ENCODE measurements around the gene CCDC186. TPM values are rescaled to one million over a fixed set of nuclear protein-coding genes. Genes with fewer than 3 reads are reported as not detected.

The CCDC186 gene
- total RNA-seq, 1 experiment from 2014 or later: 14.4 TPM

- BruUV-seq (replicated peaks): no TSS peak
- POLR2A ChIA-PET: no interaction called here
- no peak for DNase-seq (ENCODE audit: low read depth, low spot score)
- TF ChIP-seq TCF7L2 (IDR thresholded peaks at IDR 0.05; ENCODE audit: low read depth, low read length): no peak
- no peak for TF ChIP-seq CTCF (IDR thresholded peaks at IDR 0.05)
- TF ChIP-seq POLR2AphosphoS5 (IDR thresholded peaks at IDR 0.05; ENCODE audit: low read depth, low read length): no peak
- TF ChIP-seq REST (IDR thresholded peaks at IDR 0.05; ENCODE audit: insufficient read depth in 1 of 2, low read depth in 2 of 2, low read length in 1 of 2): no peak
- CTCF ChIA-PET: interaction anchor here (0.7 kb wide), 1 partner anchor 66 kb away, joined by 8 read pairs; no protein-coding TSS in a partner anchor
- Histone ChIP-seq H3K4me1 (ENCODE audit: control insufficient read depth, insufficient read depth, low read length) (peaks cover 29% of the 10 kb centered on the region), H3K4me3 (ENCODE audit: low read depth in 2 of 2, low read length in 2 of 2) (no peak overlapping the region), H3K36me3 (ENCODE audit: control insufficient read depth, insufficient read depth, low read length) (peaks cover 4% of the 10 kb centered on the region; the same call in 1 of the 2 replicates), H3K9me3 (ENCODE audit: control insufficient read depth, insufficient read depth, low read depth, low read length) (peaks cover 3% of the 10 kb centered on the region; the same call in 1 of the 2 replicates), H3K27me3 (ENCODE audit: control insufficient read depth, insufficient read depth, low read length) (no peaks in the 10 kb centered on the region), H3K27ac (ENCODE audit: low read length) (no peak overlapping the region)
- intact Hi-C loops (cut with micrococcal nuclease; ENCODE audit: unreplicated experiment): no loop called here
- in situ Hi-C loops (cut with HindIII; ENCODE audit: low pct_unique_long_range_greater_than_20kb, low sequenced_read_pairs): no loop called here
- ATAC-seq: no peak
These were observed 5.5 kb downstream of the CCDC186 start for GRCh38 chr10:114168450-114169009.

GRCh38 chr10:114167985-114168384 is 6.0 kb downstream of the CCDC186 start:
- POLR2A ChIA-PET: interaction anchor here (0.6 kb wide), 1 partner anchor 194 kb away, joined by 5 read pairs; no protein-coding TSS in a partner anchor
- H3K27me3 ChIP-seq (ENCODE audit: control insufficient read depth, insufficient read depth, low read length): no peaks in the 10 kb centered on the region
- H3K9me3 ChIP-seq (ENCODE audit: control insufficient read depth, insufficient read depth, low read depth, low read length): peaks cover 3% of the 10 kb centered on the region; the same call in 1 of the 2 replicates
- no peak overlapping the region for H3K4me3 ChIP-seq (ENCODE audit: low read depth in 2 of 2, low read length in 2 of 2)
- no TSS peak for BruUV-seq (replicated peaks)
- TF ChIP-seq REST (IDR thresholded peaks at IDR 0.05; ENCODE audit: insufficient read depth in 1 of 2, low read depth in 2 of 2, low read length in 1 of 2) (no peak), TCF7L2 (IDR thresholded peaks at IDR 0.05; ENCODE audit: low read depth, low read length) (no peak), CTCF (IDR thresholded peaks at IDR 0.05) (no peak), SIN3A (IDR thresholded peaks at IDR 0.05; ENCODE audit: borderline replicate concordance, insufficient read depth, low read depth, low read length) (no peak), POLR2AphosphoS5 (IDR thresholded peaks at IDR 0.05; ENCODE audit: low read depth, low read length) (no peak)
- peaks cover 34% of the 10 kb centered on the region for H3K4me1 ChIP-seq (ENCODE audit: control insufficient read depth, insufficient read depth, low read length)
- H3K27ac ChIP-seq (ENCODE audit: low read length): no peak overlapping the region
- intact Hi-C loops (cut with micrococcal nuclease; ENCODE audit: unreplicated experiment) (no loop called here), in situ Hi-C loops (cut with HindIII; ENCODE audit: low pct_unique_long_range_greater_than_20kb, low sequenced_read_pairs) (no loop called here)
- CTCF ChIA-PET: interaction anchor here (0.6 kb wide), 2 partner anchors 369 to 547 kb away, joined by 3 to 8 read pairs; no protein-coding TSS in a partner anchor
- ATAC-seq (no peak), DNase-seq (ENCODE audit: low read depth, low spot score) (no peak)
- no peaks in the 10 kb centered on the region for H3K36me3 ChIP-seq (ENCODE audit: control insufficient read depth, insufficient read depth, low read length)

Data from Panc1 (cell line).